ENCODE results near the gene AHCYL2.
"Not testable (repeated sequence)": the region's sequence is repeated elsewhere in the genome, so short reads cannot be mapped to it uniquely, and the experiment has no call there.

- TF ChIP-seq CTCF (IDR thresholded peaks at IDR 0.05; ENCODE audit: low read length); EZH2 (IDR thresholded peaks at IDR 0.05; ENCODE audit: borderline replicate concordance, low read length): not testable (repeated sequence)
These were observed 5.7 kb upstream of the AHCYL2 start for GRCh38 chr7:129219166-129219565.

Measured in OCI-LY1 (cell line).